HFF-Myc (cell line): ENCODE data around the gene PSME2.

ENCODE experiments used
- DNase-seq: peaks from one replicate; pipeline ENCODE4 v3.0.0-alpha.2; 2011; ENCODE audit warnings: low read depth; ENCODE audit errors: extremely low read depth
- H3K4me3 ChIP-seq: replicated peaks from 2 replicates; pipeline ENCODE4 v1.5.1; 2011; ENCODE audit warnings: low read depth, mild to moderate bottlenecking, control low read depth, low read length
- CTCF ChIP-seq: IDR thresholded peaks from 2 replicates; pipeline ENCODE4 v1.5.1; 2012; ENCODE audit warnings: mild to moderate bottlenecking, low read depth, low read length, control low read depth; ENCODE audit errors: missing control alignments

The PSME2 gene

GRCh38 chr14:24093901-24094840 is 52.2 kb downstream of the PSME2 start, which contains the start of gene PCK2:
Gene PCK2 (plus strand): TSS chr14:24094311. CDS start chr14:24094406, 95 bp downstream.
- peak within 1 kb of the TSS; percentile 89 for H3K4me3 ChIP-seq
- peak; percentile 56 for DNase-seq

More at GRCh38 chr14:24093901-24094840, 52.2 kb downstream of the PSME2 start, which contains the start of gene PCK2:
- TF ChIP-seq CTCF: no peak
